ENCODE data around the gene TNRC6B. TPM values are rescaled to one million over a fixed set of nuclear protein-coding genes. Genes with fewer than 3 reads are reported as not detected.
A peak's percentile ranks its signal among the peaks of the same experiment; 100 is the strongest.
"Not testable (repeated sequence)": the region's sequence is repeated elsewhere in the genome, so short reads cannot be mapped to it uniquely, and the experiment has no call there.

TNRC6B gene
- total RNA-seq, 1 donor = 105 TPM

DNA sequence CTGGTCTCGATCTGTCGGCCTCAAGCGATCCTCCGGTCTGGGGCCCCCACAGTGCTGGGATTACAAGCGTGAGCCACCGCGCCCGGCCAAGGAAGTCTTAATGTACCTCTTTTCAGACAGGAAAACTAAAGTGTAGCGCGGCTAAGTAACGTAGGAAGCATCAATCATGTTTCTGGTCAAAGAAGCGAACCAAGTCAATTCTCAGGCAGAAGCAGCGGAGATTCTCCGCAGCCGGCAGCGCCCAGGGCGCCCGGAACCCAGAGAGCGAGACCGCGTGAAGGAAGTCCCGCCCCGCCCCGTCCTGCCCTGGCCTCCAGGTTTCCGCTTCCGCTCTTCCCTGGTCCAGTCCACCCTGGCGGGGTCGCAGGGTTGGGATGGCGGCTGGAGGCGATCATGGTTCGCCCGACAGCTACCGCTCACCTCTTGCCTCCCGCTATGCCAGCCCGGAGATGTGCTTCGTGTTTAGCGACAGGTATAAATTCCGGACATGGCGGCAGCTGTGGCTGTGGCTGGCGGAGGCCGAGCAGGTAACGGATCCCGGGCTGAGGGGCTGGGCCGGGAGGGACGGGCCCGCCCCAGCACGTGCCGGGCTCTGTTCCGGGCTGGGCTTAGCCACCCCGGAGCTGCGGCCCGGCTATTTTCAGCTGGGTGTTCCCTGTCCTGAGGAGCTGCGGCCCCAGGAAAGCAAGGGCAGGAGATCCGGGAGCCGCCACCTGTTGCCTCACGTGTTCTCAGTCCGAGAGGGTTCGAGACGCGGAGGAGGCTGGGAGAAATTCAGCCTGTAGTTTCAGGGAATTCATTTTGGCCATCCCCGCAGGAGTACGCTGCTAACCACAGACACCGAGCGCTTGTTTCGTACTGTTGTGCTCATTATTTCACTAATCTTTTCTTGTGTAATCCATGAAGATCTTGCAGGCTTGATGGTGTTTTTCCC, 168.7 kb downstream of the TNRC6B start, which contains the start of gene ADSL:
Gene ADSL, plus strand, starts transcription at position 316 of the 934 bp plus-strand sequence. Its CDS starts 59 bp downstream, at position 375.
- peak; percentile 67 to 86 (median 84) for DNase-seq (ENCODE audit: low read depth in 2 of 3, low spot score in 2 of 3)

DNA sequence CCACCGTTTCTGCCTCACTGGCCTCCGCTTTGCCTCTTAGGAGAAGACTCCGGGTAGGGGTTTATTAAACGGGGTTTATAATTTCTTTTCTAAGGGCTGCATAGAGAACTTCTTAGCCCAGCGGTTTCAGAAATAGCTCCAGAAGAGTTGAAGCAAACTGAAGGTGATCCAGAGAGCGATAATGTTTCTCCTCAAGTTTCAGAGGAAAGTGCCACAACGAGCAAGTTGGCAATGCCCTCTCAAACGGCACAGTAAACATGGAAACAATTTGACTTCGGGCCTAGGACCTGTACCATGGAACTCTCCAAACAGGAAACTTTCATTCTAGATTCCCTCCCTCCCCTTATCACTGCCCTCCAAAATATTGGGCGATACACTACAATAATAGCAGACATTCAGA, 169.6 kb downstream of the TNRC6B start:
- no peak for DNase-seq (ENCODE audit: low read depth in 2 of 3, low spot score in 2 of 3)

DNA sequence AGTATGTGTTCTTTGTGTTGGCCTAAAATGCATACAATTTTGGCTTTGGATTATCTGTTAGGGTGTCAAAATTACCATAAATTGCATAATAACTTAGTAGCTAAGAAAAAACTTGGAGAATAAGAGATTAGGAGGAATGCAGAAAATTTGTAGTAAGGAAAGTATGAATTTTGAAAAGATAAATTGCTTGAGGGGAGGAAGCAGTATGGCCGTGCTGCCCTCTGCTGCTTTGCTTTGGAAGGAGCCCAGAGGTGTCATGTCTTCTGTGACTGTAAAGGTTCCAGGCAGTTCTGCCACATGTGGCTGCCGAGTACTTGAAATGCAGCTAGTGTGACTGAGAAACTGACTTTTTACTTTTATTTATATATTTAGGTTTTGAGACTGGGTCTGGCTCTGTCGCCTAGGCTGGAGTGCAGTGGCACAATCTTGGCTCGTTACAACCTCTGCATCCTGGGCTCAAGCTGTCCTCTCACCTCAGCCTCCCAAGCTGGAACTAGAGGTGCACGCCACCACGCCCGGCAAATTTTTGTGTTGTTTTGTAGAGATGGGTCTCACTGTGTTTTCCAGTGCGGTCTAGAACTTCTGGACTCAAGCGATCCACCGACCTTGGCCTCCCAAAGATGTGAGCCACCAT, 170.4 kb downstream of the TNRC6B start:
- peak in 2 of 3 donors; percentile 56 to 73 for DNase-seq (ENCODE audit: low read depth in 2 of 3, low spot score in 2 of 3)

DNA sequence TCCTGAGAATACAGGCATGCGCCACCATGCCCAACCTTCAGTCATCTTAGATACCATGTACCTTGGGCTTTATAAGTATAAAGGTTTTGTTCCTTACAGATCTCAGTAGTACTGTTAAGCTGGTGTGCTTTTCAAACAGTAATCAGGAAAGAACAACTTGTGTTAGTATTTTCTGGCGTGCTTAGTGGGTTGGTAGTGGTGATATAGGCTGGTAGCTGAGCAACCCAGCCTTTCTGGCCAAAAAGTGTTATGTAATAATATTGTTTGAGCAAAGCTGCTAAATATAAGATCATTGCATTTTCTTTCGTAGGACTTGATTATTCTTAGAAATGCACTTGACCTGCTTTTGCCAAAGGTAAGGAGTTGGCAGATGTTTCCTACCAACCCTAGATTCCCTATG, 175.0 kb downstream of the TNRC6B start:
- DNase-seq (ENCODE audit: low read depth in 2 of 3, low spot score in 2 of 3) = no peak

DNA sequence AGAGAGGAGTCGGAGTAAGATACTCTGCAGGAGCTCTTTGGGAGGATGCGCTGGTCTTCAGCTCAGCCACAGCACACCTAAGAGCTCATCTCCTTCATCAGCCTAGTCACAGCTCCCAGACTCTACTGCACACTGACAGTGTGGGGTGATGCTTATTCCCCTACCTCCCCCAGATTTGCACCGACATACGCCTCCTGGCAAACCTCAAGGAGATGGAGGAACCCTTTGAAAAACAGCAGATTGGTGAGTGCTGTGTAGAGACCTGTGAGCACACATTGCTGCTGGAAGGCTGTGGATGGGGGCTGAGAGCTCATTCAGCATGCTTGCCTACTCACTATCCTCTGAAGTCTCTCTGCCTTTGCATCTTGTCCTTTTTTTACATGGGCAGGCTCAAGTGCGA, 183.4 kb downstream of the TNRC6B start:
- no peak for DNase-seq (ENCODE audit: low read depth in 2 of 3, low spot score in 2 of 3)

DNA sequence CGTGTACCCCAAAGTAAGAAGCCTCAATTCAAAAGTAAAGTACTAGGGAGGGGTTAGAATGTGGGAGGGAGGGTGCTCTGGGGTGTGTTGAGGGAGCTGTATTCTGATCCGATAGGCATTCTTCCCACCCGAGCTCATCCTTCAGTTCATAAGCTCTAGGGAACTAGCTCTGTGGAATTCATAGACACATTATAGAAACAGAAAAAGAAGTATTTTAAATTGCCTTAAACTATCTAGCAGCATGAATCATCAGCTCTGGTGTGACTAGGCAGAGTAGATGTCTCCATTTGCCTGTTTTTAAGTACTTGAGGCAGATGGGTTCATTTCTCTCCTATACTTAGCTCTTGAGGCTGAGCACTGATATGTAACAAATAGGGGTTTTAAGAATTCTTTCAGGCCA, 185.3 kb downstream of the TNRC6B start:
- DNase-seq (ENCODE audit: low read depth in 2 of 3, low spot score in 2 of 3) = no peak

DNA sequence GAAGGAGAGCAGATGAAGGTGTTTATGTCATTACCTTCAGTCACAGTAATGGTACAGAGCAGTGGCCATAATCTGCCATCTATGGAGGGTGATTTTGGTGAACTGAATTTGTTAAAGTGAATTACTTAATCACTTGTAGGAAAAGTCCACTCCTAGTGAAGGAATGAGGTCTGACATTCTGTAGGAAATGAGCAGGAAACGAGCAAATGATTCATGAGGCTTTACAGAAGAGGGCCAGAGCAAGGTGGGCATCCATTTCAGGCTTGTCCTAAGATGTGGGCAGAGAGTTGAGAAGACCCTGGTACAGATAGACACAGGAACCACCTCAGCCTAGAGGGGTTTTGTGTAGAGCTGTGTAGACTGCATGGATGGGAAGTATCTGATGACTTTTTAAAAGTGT, 186.7 kb downstream of the TNRC6B start:
- no peak for DNase-seq (ENCODE audit: low read depth in 2 of 3, low spot score in 2 of 3)

DNA sequence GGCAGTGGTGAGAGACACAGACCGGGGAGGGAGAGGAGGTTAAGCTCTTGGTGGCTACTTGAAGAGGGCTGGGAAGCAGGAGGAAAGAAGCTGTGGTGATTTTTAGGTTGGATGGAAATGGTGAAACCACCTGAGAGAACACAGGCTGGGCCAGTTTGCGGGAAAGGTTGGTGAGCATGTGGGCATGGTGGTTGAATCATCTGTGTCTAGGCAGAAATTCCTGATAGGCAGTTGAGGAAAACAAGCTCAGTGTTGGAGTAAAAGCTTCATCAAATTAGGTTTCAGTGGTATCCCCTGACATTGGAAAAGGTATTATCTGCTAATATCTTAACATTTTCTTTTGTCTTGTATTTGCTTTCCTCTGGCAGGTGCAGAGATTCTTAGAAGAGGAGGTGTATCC, 188.3 kb downstream of the TNRC6B start:
- no peak for DNase-seq (ENCODE audit: low read depth in 2 of 3, low spot score in 2 of 3)

DNA sequence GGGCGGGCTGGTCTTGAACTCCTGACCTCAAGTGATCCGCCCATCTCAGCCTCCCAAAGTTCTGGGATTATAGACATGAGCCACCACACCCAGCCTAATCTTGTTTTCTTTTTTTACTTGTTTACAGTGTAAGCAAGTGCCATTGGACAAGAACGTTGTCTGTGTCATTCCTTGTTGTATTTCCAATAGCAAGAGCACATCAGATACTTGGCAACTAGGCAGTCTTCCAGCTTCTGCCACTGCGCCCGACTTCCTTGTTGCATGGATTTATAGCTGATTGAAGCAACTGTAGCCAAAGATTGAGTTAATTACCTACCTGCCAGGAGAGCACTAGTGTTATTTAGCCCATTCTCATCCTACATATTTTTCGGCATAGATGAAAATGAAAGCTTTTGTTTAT, 189.6 kb downstream of the TNRC6B start:
- DNase-seq (ENCODE audit: low read depth in 2 of 3, low spot score in 2 of 3) = no peak

DNA sequence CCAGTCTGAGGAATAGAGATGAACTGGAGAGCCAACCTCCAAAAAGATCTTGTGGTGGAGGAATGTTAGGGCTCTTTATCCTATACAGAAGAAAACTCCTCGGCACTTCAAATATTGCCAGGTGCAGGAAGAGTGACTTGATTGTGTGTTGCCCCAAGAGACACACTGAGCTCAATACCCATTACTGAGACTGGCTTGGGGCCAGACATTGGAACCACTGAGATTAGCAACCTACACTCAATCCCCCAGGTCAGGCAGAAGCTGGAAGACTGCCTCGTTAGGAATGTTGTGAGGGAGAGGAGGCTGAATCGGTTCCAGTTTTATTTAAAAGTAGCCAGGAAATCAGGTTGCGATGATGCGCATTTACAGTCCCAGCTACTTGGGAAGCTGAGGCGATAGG, 190.3 kb downstream of the TNRC6B start:
- no peak for DNase-seq (ENCODE audit: low read depth in 2 of 3, low spot score in 2 of 3)

DNA sequence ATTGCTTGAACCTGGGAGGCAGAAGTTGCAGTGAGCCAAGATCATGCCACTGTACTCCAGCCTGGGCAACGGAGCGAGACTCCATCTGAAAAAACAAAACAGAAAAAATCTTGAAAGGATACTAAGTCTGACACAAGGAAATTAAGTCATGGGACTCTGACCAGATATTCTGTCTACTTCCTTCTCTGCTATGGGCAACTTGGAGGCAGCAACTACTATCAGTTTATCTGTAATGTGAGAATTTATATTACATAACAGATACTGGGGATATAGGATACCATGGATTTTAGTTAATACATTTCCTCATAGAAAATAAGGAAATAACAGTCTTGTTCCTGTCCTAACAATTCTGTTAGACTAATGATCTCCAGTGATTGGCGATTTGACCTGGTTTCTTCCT, 191.1 kb downstream of the TNRC6B start:
- DNase-seq (ENCODE audit: low read depth in 2 of 3, low spot score in 2 of 3) = no peak

DNA sequence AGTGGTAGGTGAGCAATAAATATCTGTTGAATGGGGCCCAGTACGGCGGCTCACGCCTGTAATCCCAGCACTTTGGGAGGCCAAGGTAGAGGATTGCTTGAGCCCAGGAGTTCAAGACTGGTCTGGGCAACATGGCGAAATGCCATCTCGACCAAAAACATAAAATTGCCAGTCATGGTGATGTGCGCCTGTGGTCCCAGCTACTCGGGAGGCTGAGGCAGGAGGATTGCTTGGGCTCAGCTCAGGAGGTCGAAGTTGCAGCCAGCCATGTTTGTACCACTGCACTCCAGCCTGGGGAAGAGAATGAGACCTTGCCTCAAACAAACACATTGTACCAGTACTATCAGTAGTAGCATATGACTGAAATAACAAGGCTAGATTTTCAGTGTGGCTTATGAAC, 196.8 kb downstream of the TNRC6B start:
- no peak for DNase-seq (ENCODE audit: low read depth in 2 of 3, low spot score in 2 of 3)

DNA sequence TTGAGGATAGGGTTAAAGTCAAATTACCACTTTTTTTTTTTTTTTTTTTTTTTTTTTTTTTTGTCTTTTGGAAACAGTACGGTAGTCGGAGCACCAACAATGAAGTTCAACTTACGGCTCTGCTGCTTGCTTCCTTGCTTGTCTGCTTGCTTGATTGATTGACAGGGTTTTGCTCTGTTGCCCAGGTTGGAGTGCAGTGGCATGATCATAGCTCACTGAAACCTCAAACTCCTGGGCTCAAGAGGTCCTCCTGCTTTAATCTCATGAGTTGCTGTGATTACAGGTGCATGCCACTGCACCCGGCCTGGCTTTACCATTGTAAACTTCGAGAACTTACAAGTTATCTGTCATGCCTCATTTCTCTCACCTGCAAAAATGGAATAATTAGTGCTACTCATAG, 198.4 kb downstream of the TNRC6B start:
- DNase-seq (ENCODE audit: low read depth in 2 of 3, low spot score in 2 of 3) = no peak

DNA sequence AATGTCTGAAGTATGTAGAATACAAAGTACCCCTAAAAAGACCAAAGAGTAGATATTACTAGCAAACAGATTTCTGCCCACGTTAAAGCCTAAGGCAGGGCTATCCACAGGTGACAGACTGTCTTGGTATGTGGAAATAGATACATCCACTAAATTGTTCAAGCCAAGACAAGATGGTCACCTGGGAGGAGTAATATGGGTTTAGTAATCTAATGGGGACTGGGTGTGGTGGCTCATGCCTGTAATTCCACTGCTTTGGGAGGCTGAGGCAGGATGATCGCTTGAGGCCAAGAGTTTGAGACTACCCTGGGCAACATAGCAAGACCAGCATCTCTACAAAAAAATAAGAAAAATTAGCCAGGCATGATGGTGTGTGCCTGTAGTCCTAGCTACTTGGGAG, 200.2 kb downstream of the TNRC6B start:
- DNase-seq (ENCODE audit: low read depth in 2 of 3, low spot score in 2 of 3) = no peak

DNA sequence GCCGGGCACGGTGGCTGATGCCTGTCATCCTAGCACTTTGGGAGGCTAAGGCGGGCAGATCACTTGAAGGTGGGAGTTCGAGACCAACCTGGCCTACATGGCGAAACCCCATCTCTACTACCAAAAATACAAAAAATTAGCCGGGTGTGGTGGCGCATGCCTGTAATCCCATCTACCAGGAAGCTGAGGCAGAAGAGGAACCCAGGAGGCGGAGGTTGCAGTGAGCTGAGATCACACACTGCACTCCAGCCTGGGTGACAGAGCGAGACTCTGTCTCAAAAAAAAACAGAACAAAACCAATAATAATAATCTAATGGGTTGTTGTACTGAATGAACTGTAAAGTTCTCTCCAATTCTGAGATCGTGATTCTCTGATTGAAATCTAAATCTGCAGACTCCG, 200.7 kb downstream of the TNRC6B start:
- DNase-seq (ENCODE audit: low read depth in 2 of 3, low spot score in 2 of 3) = not testable (repeated sequence)

DNA sequence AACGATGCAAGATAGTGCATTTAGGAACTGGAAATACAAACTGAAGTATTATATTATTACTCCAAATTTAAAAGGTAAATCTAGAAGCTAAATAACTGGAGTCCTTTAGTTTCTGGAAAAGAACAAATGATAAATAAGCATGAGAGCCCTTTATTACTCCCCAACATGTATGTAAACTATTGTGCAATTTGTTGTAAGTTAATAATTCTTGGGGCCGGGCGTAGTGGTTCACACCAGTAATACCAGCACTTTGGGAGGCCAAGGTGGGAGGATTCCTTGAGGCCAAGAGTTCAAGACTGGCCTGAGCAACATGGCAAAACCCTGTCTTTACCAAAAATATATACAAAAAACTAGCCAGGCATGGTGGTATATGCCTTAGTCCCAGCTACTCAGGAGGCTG, 203.7 kb downstream of the TNRC6B start:
- no peak for DNase-seq (ENCODE audit: low read depth in 2 of 3, low spot score in 2 of 3)

DNA sequence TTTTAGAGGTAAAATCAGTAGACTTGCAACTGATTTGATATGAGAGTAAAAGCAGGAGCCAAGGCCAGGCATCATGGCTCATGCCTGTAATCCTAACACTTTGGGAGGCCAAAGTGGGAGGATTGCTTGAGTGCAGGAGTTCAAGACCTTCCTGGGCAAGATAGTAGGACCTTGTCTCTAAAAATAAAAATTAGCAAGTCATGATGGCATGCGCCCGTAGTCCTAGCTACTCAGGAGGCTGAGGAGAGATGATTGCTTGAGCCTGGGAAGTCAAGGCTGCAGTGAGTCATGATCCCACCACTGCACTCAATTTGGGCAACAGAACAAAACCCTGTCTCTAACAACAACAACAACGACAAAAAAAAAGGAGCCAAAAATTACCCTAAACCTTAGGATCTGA, 206.2 kb downstream of the TNRC6B start:
- DNase-seq (ENCODE audit: low read depth in 2 of 3, low spot score in 2 of 3) = no peak

DNA sequence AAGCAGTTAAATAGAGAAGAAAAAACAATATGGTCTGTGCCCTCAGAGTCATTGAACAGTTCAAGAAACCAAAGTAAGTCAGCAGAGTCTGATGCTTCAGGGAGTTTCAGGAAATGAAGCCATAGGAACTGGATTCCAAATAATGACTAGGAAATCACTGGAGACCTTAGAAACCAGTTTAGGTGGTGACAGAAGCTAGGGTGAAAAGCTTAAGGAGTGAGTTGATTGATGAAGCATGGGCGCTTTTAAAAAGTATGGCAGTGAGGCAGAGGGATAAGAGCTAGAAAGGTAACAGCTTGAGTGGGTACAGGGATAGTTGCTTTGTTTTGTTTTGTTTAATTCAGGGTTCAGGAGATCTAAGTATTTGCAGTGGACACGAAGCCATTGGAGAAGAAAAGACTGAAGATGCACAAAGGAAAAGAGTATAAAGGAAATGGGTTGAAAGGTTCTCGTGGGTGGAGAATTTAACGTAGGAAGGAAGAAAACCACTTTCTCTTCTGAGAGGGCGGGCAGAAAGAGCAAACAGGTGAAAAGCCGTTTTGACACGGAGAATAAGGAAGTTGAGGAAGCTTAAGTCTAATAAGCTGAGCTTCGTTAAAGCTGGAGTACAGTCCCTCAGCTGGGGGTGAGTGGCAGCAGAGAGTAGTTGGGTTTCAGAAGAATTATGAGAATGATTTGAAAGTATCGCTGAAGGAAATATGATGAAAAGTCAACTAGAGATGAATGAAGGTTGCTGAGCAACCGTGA, 207.5 kb downstream of the TNRC6B start:
- peak in 2 of 3 donors; percentile 62 to 82 for DNase-seq (ENCODE audit: low read depth in 2 of 3, low spot score in 2 of 3)
